IMR-90 (cell line): ENCODE data around the gene ESD. TPM values are rescaled to one million over a fixed set of nuclear protein-coding genes. Genes with fewer than 3 reads are reported as not detected.

ENCODE experiments used
- ATAC-seq: fragments of 200-7000 bp; cut with Tn5 transposase; 2 replicates; pipeline ENCODE4 v1.9.1; 2020; ENCODE audit warnings: low read depth, mild to moderate bottlenecking, moderate library complexity
- BruUV-seq: library from RNA; stranded (reverse); fragments of 400-500 nt; replicated peaks from 2 replicates; lab custom pipeline; 2021; lab: Mats Ljungman, UMichigan
- CTCF ChIA-PET: fragments of 300-600 bp; formaldehyde crosslinking; extraction: SDS; loops from one replicate; lab custom pipeline; 2021; ENCODE audit warnings: antibody characterized with exemption; lab: Yijun Ruan, JAX
- POLR2A ChIA-PET: fragments of 300-600 bp; sonication (Branson Sonifier 250); formaldehyde crosslinking; loops from one replicate; lab custom pipeline; 2022; ENCODE audit warnings: antibody characterized with exemption; ENCODE audit not compliant: unreplicated experiment; lab: Charles Lee
- DNase-seq: peaks from one replicate; pipeline ENCODE4 v3.0.0; 2013
- H2AFZ ChIP-seq: replicated peaks from 2 replicates; pipeline ENCODE3; 2013; ENCODE audit warnings: low read length, mild to moderate bottlenecking; ENCODE audit not compliant: poor library complexity
- H2AK5ac ChIP-seq: 2 replicates; pipeline ENCODE4 v1.6.1; 2013; ENCODE audit warnings: low read depth, low read length, inconsistent platforms
- H2AK9ac ChIP-seq: replicated peaks from 2 replicates; pipeline ENCODE3; 2013; ENCODE audit warnings: mild to moderate bottlenecking, low read depth, low read length, moderate library complexity; ENCODE audit not compliant: poor library complexity
- H2BK120ac ChIP-seq: 2 replicates; pipeline ENCODE4 v1.6.1; 2013; ENCODE audit warnings: low read depth, low read length, inconsistent platforms
- H2BK15ac ChIP-seq: 3 replicates; pipeline ENCODE4 v1.6.1; 2013; ENCODE audit warnings: low read depth, low read length, inconsistent platforms
- H2BK20ac ChIP-seq: 2 replicates; pipeline ENCODE4 v1.6.1; 2013; ENCODE audit warnings: low read depth, mild to moderate bottlenecking, inconsistent platforms, low read length, moderate library complexity
- H2BK5ac ChIP-seq: 2 replicates; pipeline ENCODE4 v1.6.1; 2013; ENCODE audit warnings: mild to moderate bottlenecking, low read depth, low read length, inconsistent platforms; ENCODE audit not compliant: poor library complexity, severe bottlenecking
- H3K14ac ChIP-seq: replicated peaks from 2 replicates; pipeline ENCODE4 v1.6.1; 2013; ENCODE audit warnings: low read depth, low read length, inconsistent platforms
- H3K18ac ChIP-seq: 2 replicates; pipeline ENCODE4 v1.6.1; 2013; ENCODE audit warnings: low read depth, low read length, control low read depth
- H3K23ac ChIP-seq: 2 replicates; pipeline ENCODE4 v1.6.1; 2013; ENCODE audit warnings: low read depth, low read length, inconsistent platforms
- H3K27ac ChIP-seq: 2 replicates; pipeline ENCODE4 v1.5.1; 2013; ENCODE audit warnings: mild to moderate bottlenecking, control low read depth, low read length; ENCODE audit not compliant: insufficient read depth
- H3K27me3 ChIP-seq: 2 replicates; pipeline ENCODE4 v1.6.1; 2013; ENCODE audit warnings: low read length; ENCODE audit not compliant: control insufficient read depth, insufficient read depth
- H3K36me3 ChIP-seq: 2 replicates; pipeline ENCODE4 v1.6.1; 2013; ENCODE audit warnings: low read length, mixed read lengths; ENCODE audit not compliant: control insufficient read depth, insufficient read depth
- H3K4ac ChIP-seq: 2 replicates; pipeline ENCODE4 v1.6.1; 2013; ENCODE audit warnings: low read depth, low read length, inconsistent platforms
- H3K4me1 ChIP-seq: 2 replicates; pipeline ENCODE4 v1.6.1; 2013; ENCODE audit warnings: low read length, mixed read lengths; ENCODE audit not compliant: control insufficient read depth, insufficient read depth
- H3K4me2 ChIP-seq: 2 replicates; pipeline ENCODE4 v1.6.1; 2013; ENCODE audit warnings: low read depth, mild to moderate bottlenecking, control low read depth, low read length, moderate library complexity
- H3K4me3 ChIP-seq: 2 replicates; pipeline ENCODE4 v1.5.1; 2013; ENCODE audit warnings: low read depth, mild to moderate bottlenecking, control low read depth, low read length, moderate library complexity; ENCODE audit not compliant: insufficient read depth
- H3K56ac ChIP-seq: 2 replicates; pipeline ENCODE4 v1.6.1; 2013; ENCODE audit warnings: low read length, inconsistent platforms; ENCODE audit not compliant: insufficient read depth; ENCODE audit errors: extremely low read depth
- H3K79me1 ChIP-seq, 2 experiments: 2 replicates each; pipeline ENCODE4 v1.6.1; 2013; ENCODE audit warnings: low read length in 2 of 2, inconsistent platforms in 1 of 2, low read depth in 1 of 2
- H3K9ac ChIP-seq: 2 replicates; pipeline ENCODE4 v1.6.1; 2013; ENCODE audit warnings: low read depth, low read length, control low read depth
- H3K9me1 ChIP-seq: 2 replicates; pipeline ENCODE4 v1.6.1; 2013; ENCODE audit warnings: low read length, inconsistent platforms; ENCODE audit not compliant: insufficient read depth
- H3K9me3 ChIP-seq: 2 replicates; pipeline ENCODE4 v1.6.1; 2013; ENCODE audit warnings: low read length; ENCODE audit not compliant: control insufficient read depth, insufficient read depth
- H4K20me1 ChIP-seq: 2 replicates; pipeline ENCODE4 v1.6.1; 2013; ENCODE audit warnings: low read length, inconsistent platforms; ENCODE audit not compliant: insufficient read depth
- H4K5ac ChIP-seq: 2 replicates; pipeline ENCODE4 v1.6.1; 2013; ENCODE audit warnings: mild to moderate bottlenecking, low read depth, low read length, control low read depth
- H4K8ac ChIP-seq, 2 experiments: 2 replicates each; pipeline ENCODE4 v1.6.1; 2013; ENCODE audit warnings: low read depth in 2 of 2, low read length in 2 of 2, control low read depth in 1 of 2, inconsistent platforms in 1 of 2
- H4K91ac ChIP-seq: 2 replicates; pipeline ENCODE4 v1.6.1; 2013; ENCODE audit warnings: low read depth, low read length, inconsistent platforms; ENCODE audit not compliant: insufficient read depth
- BHLHE40 ChIP-seq: fragments of 150-350 bp; IDR thresholded peaks from 2 replicates; pipeline ENCODE4 v1.6.1; 2016; ENCODE audit warnings: mild to moderate bottlenecking, low read depth, low read length
- CEBPB ChIP-seq: IDR thresholded peaks from 2 replicates; pipeline ENCODE4 v1.6.1; 2012; ENCODE audit warnings: low read depth, low read length, improper control_type of control experiment
- CHD1 ChIP-seq: IDR thresholded peaks from 2 replicates; pipeline ENCODE4 v1.6.1; 2012; ENCODE audit warnings: low read depth, low read length, improper control_type of control experiment
- FOS ChIP-seq: fragments of 150-350 bp; IDR thresholded peaks from 2 replicates; pipeline ENCODE4 v1.6.1; 2016; ENCODE audit warnings: low read depth, low read length
- MAFK ChIP-seq: IDR thresholded peaks from 2 replicates; pipeline ENCODE4 v1.6.1; 2012; ENCODE audit warnings: low read depth, low read length, improper control_type of control experiment
- MAZ ChIP-seq: IDR thresholded peaks from 2 replicates; pipeline ENCODE4 v1.6.1; 2012; ENCODE audit warnings: low read depth, mild to moderate bottlenecking, low read length, improper control_type of control experiment, moderate library complexity, borderline replicate concordance
- MXI1 ChIP-seq: IDR thresholded peaks from 2 replicates; pipeline ENCODE4 v1.6.1; 2012; ENCODE audit warnings: low read depth, mild to moderate bottlenecking, low read length, moderate library complexity, borderline replicate concordance
- NFE2L2 ChIP-seq: fragments of 150-350 bp; IDR thresholded peaks from 2 replicates; pipeline ENCODE4 v1.6.1; 2016; ENCODE audit warnings: low read depth, mild to moderate bottlenecking, low read length
- POLR2A ChIP-seq: IDR thresholded peaks from 2 replicates; pipeline ENCODE4 v1.6.1; 2012; ENCODE audit warnings: mild to moderate bottlenecking, low read depth, low read length
- RAD21 ChIP-seq: IDR thresholded peaks from 2 replicates; pipeline ENCODE4 v1.6.1; 2012; ENCODE audit warnings: low read length, improper control_type of control experiment
- RCOR1 ChIP-seq: IDR thresholded peaks from 2 replicates; pipeline ENCODE4 v1.6.1; 2012; ENCODE audit warnings: mild to moderate bottlenecking, low read length, improper control_type of control experiment; ENCODE audit not compliant: insufficient replicate concordance
- RFX5 ChIP-seq: IDR thresholded peaks from 2 replicates; pipeline ENCODE4 v1.8.0; 2012; ENCODE audit warnings: low read depth, mild to moderate bottlenecking, low read length, moderate library complexity
- SMC3 ChIP-seq: fragments of 150-350 bp; IDR thresholded peaks from 2 replicates; pipeline ENCODE4 v1.6.1; 2016; ENCODE audit warnings: low read depth, mild to moderate bottlenecking, antibody characterized with exemption, low read length, moderate library complexity
- dilution Hi-C: fragments of 300-500 bp; cut with HindIII; formaldehyde crosslinking; loops from one replicate; pipeline ENCODE4 v1.14.3; 2018; ENCODE audit warnings: low sequenced_read_pairs; ENCODE audit not compliant: unreplicated experiment
- in situ Hi-C: fragments of 300-500 bp; cut with MboI; formaldehyde crosslinking; loops from 3 replicates; pipeline ENCODE4 v1.14.3; 2019; ENCODE audit warnings: low sequenced_read_pairs, inconsistent platforms, mixed read lengths
- intact Hi-C: fragments of 100-400 bp; cut with micrococcal nuclease; formaldehyde crosslinking; loops from 2 replicates; pipeline ENCODE4 v1.10.0; 2022
- polyA plus RNA-seq, 3 experiments: library from polyadenylated mRNA; depleted of rRNA; stranded (reverse); fragments of >200 nt; gene quantifications; 2 replicates each; pipeline ENCODE4 v1.2.3, GENCODE V29; 2012; ENCODE audit warnings: low replicate concordance in 1 of 3
- total RNA-seq: library from RNA; depleted of rRNA; stranded (reverse); fragments of >200 nt; gene quantifications from 2 replicates; pipeline ENCODE4 v1.2.3, GENCODE V29; 2012
- TF ChIP-seq, protein P1 (sequence below): conservative IDR thresholded peaks from 2 replicates; pipeline ENCODE4 v1.5.1; 2012; ENCODE audit warnings: mild to moderate bottlenecking, low read depth, low read length, improper control_type of control experiment
- TF ChIP-seq, protein P2 (sequence below): fragments of 150-350 bp; IDR thresholded peaks from 2 replicates; pipeline ENCODE4 v1.6.1; 2016; ENCODE audit warnings: low read depth, mild to moderate bottlenecking, low read length, moderate library complexity, borderline replicate concordance
- TF ChIP-seq, protein P3 (sequence below): fragments of 150-350 bp; IDR thresholded peaks from 2 replicates; pipeline ENCODE4 v1.6.1; 2017; ENCODE audit warnings: mild to moderate bottlenecking, antibody characterized with exemption, low read length, low read depth

The ESD gene
- total and polyA plus RNA-seq, 2 of the 4 experiments (the other 2 are of a cell fraction), result 90.4 to 135 TPM

DNA sequence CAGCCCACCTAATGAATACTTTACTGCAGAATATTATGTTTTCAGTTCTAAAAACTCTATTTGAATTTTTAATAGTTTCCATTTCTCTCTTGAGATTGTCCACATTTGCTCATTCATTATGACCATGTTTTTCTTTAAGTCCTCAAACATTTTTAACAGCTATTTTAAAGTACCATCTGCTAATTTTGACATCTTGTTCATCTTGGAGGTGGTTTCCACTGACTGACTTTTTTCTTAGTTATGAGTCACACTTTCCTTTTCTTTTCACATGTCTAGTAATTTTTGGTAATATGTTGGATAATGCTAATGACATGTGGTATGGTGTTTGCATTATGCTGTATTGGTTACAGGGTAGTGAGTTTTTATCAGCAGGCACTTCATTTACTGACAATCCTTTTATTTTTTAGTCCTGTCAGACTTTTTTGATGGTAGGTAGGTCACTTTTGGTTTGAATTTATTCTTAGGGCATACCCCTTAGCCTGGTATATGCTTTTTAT, 15.4 kb upstream of the ESD start:
- H4K91ac ChIP-seq, result no peak overlapping the region
- ATAC-seq (no peak), DNase-seq (no peak)
- no TSS peak for BruUV-seq
- TF ChIP-seq, protein P1, sequence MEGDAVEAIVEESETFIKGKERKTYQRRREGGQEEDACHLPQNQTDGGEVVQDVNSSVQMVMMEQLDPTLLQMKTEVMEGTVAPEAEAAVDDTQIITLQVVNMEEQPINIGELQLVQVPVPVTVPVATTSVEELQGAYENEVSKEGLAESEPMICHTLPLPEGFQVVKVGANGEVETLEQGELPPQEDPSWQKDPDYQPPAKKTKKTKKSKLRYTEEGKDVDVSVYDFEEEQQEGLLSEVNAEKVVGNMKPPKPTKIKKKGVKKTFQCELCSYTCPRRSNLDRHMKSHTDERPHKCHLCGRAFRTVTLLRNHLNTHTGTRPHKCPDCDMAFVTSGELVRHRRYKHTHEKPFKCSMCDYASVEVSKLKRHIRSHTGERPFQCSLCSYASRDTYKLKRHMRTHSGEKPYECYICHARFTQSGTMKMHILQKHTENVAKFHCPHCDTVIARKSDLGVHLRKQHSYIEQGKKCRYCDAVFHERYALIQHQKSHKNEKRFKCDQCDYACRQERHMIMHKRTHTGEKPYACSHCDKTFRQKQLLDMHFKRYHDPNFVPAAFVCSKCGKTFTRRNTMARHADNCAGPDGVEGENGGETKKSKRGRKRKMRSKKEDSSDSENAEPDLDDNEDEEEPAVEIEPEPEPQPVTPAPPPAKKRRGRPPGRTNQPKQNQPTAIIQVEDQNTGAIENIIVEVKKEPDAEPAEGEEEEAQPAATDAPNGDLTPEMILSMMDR, result no peak
- TF ChIP-seq MAZ (no peak), BHLHE40 (no peak), CEBPB (no peak), RAD21 (no peak), POLR2A (no peak), SMC3 (no peak), NFE2L2 (no peak), MXI1 (no peak), CHD1 (no peak), MAFK (no peak), RFX5 (no peak), RCOR1 (no peak), FOS (no peak)
- TF ChIP-seq, protein P2, sequence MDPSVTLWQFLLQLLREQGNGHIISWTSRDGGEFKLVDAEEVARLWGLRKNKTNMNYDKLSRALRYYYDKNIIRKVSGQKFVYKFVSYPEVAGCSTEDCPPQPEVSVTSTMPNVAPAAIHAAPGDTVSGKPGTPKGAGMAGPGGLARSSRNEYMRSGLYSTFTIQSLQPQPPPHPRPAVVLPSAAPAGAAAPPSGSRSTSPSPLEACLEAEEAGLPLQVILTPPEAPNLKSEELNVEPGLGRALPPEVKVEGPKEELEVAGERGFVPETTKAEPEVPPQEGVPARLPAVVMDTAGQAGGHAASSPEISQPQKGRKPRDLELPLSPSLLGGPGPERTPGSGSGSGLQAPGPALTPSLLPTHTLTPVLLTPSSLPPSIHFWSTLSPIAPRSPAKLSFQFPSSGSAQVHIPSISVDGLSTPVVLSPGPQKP, result no peak
- TF ChIP-seq, protein P3, sequence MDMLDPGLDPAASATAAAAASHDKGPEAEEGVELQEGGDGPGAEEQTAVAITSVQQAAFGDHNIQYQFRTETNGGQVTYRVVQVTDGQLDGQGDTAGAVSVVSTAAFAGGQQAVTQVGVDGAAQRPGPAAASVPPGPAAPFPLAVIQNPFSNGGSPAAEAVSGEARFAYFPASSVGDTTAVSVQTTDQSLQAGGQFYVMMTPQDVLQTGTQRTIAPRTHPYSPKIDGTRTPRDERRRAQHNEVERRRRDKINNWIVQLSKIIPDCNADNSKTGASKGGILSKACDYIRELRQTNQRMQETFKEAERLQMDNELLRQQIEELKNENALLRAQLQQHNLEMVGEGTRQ, result no peak
- H3K14ac ChIP-seq, result no peak overlapping the region
- H2BK5ac ChIP-seq, result no peak overlapping the region
- no peak overlapping the region for H2BK120ac ChIP-seq
- no peaks in the 10 kb centered on the region for H3K79me1 ChIP-seq
- no peak overlapping the region for H2AK5ac ChIP-seq
- H3K36me3 ChIP-seq, result no peaks in the 10 kb centered on the region
- H3K18ac ChIP-seq, result no peak overlapping the region
- peaks cover 4% of the 10 kb centered on the region; the same call in 1 of the 2 replicates for H3K9me3 ChIP-seq
- no peak overlapping the region for H3K4me3 ChIP-seq
- no peak overlapping the region for H2AFZ ChIP-seq
- no peak overlapping the region for H2BK15ac ChIP-seq
- in situ Hi-C loops, result no loop called here
- no peak overlapping the region for H4K8ac ChIP-seq
- H3K27ac ChIP-seq, result no peak overlapping the region
- CTCF ChIA-PET, result no interaction called here
- no peak overlapping the region for H3K4me2 ChIP-seq
- H3K9me1 ChIP-seq, result no peaks in the 10 kb centered on the region
- no peaks in the 10 kb centered on the region for H4K20me1 ChIP-seq
- no peaks in the 10 kb centered on the region for H3K4me1 ChIP-seq
- no peak overlapping the region for H3K23ac ChIP-seq
- H3K9ac ChIP-seq, result no peak overlapping the region
- H4K5ac ChIP-seq, result no peak overlapping the region
- no peak overlapping the region for H3K4ac ChIP-seq
- dilution Hi-C loops, result no loop called here
- POLR2A ChIA-PET, result no interaction called here
- H3K27me3 ChIP-seq, result peaks cover 2% of the 10 kb centered on the region; the same call in 1 of the 2 replicates
- no peak overlapping the region for H2AK9ac ChIP-seq
- no peak overlapping the region for H2BK20ac ChIP-seq
- intact Hi-C loops, result no loop called here
- no peak overlapping the region for H3K56ac ChIP-seq
